ENCODE measurements around the gene IQCB1. TPM values are rescaled to one million over a fixed set of nuclear protein-coding genes. Genes with fewer than 3 reads are reported as not detected.

Gene IQCB1
- polyA plus RNA-seq, 3 donors, result 6.0 to 27.7 (median 7.5) TPM

GRCh38 chr3:121871430-121871829 is 36.6 kb upstream of the IQCB1 start:
- peak in 1 of 3 donors; percentile 19 for DNase-seq
- Histone ChIP-seq H3K4me2 (replicated peaks; ENCODE audit: extremely low read depth, low read length, poor library complexity, severe bottlenecking) (no peak overlapping the region), H3K79me2 (ENCODE audit: insufficient read depth, low read length) (peaks cover 59% of the 10 kb centered on the region), H3K36me3 (replicated peaks in 1 of 2; ENCODE audit: control insufficient read depth in 1 of 2, insufficient read depth in 2 of 2, low read length in 2 of 2) (peaks cover 31 to 45% of the 10 kb centered on the region in 2 donors), H4K20me1 (ENCODE audit: insufficient read depth, low read length) (no peaks in the 10 kb centered on the region), H3K4me3 (replicated peaks in 1 of 3; ENCODE audit: low read depth in 2 of 3, low read length in 3 of 3) (no peak overlapping the region), H3K27ac (ENCODE audit: low read depth in 1 of 2, low read length in 2 of 2) (no peak overlapping the region), H2AFZ (ENCODE audit: insufficient read depth, low read depth, low read length, poor library complexity, severe bottlenecking) (no peak overlapping the region), H3K9ac (ENCODE audit: insufficient read depth, low read length, poor library complexity, severe bottlenecking) (no peak overlapping the region), H3K27me3 (ENCODE audit: control insufficient read depth in 2 of 2, insufficient read depth in 2 of 2, low read length in 2 of 2) (no peaks in the 10 kb centered on the region), H3K4me1 (ENCODE audit: control insufficient read depth in 1 of 2, insufficient read depth in 2 of 2, low read length in 2 of 2) (peaks cover 0 to 3% of the 10 kb centered on the region in 2 donors), H3K9me3 (replicated peaks in 1 of 2; ENCODE audit: control insufficient read depth in 1 of 2, insufficient read depth in 1 of 2, low read length in 2 of 2) (no peaks in the 10 kb centered on the region)
- Mint-ChIP-seq H3K36me3 (peaks cover 41 to 58% of the 10 kb centered on the region in 2 donors), H3K27me3 (ENCODE audit: low read depth in 3 of 3) (peaks cover 0 to 2% (median 0%) of the 10 kb centered on the region in 3 donors), H3K27ac (peak overlapping the region in 1 of 7 donors; percentile 52), H3K4me1 (peaks cover 22% of the 10 kb centered on the region), H3K4me3 (no peak overlapping the region), H3K9me3 (no peaks in the 10 kb centered on the region)
- no peak for TF ChIP-seq CTCF (IDR thresholded peaks at IDR 0.05)
- WGBS (ENCODE audit: insufficient coverage), result 0% methylated on average over 1 of the region's 1 CpG
- intact Hi-C loops (cut with micrococcal nuclease), result no loop called here

- Mint-ChIP-seq H3K4me3 (no peak overlapping the region), H3K27ac (peak overlapping the region in 1 of 7 donors; percentile 39), H3K4me1 (peaks cover 22% of the 10 kb centered on the region)
Observed at GRCh38 chr3:121870717-121871116, 35.9 kb upstream of the IQCB1 start.

More at GRCh38 chr3:121870717-121871116, 35.9 kb upstream of the IQCB1 start:
- no peaks in the 10 kb centered on the region for H4K20me1 ChIP-seq (ENCODE audit: insufficient read depth, low read length)
- H3K9ac ChIP-seq (ENCODE audit: insufficient read depth, low read length, poor library complexity, severe bottlenecking), result no peak overlapping the region
- H3K79me2 ChIP-seq (ENCODE audit: insufficient read depth, low read length), result peaks cover 64% of the 10 kb centered on the region
- intact Hi-C loops (cut with micrococcal nuclease), result no loop called here
- H3K27me3 ChIP-seq (ENCODE audit: control insufficient read depth in 2 of 2, insufficient read depth in 2 of 2, low read length in 2 of 2), result no peaks in the 10 kb centered on the region
- Mint-ChIP-seq H3K36me3 (peaks cover 43 to 60% of the 10 kb centered on the region in 2 donors), H3K27me3 (ENCODE audit: low read depth in 3 of 3) (peaks cover 0 to 2% (median 0%) of the 10 kb centered on the region in 3 donors), H3K9me3 (no peaks in the 10 kb centered on the region)
- no peak overlapping the region for H2AFZ ChIP-seq (ENCODE audit: insufficient read depth, low read depth, low read length, poor library complexity, severe bottlenecking)
- DNase-seq, result no peak
- no peak overlapping the region for H3K27ac ChIP-seq (ENCODE audit: low read depth in 1 of 2, low read length in 2 of 2)
- no peak overlapping the region for H3K4me2 ChIP-seq (replicated peaks; ENCODE audit: extremely low read depth, low read length, poor library complexity, severe bottlenecking)
- H3K36me3 ChIP-seq (replicated peaks in 1 of 2; ENCODE audit: control insufficient read depth in 1 of 2, insufficient read depth in 2 of 2, low read length in 2 of 2), result peaks cover 36 to 51% of the 10 kb centered on the region in 2 donors
- no peak for TF ChIP-seq CTCF (IDR thresholded peaks at IDR 0.05)
- H3K4me3 ChIP-seq (replicated peaks in 1 of 3; ENCODE audit: low read depth in 2 of 3, low read length in 3 of 3), result no peak overlapping the region
- no peaks in the 10 kb centered on the region for H3K9me3 ChIP-seq (replicated peaks in 1 of 2; ENCODE audit: control insufficient read depth in 1 of 2, insufficient read depth in 1 of 2, low read length in 2 of 2)
- H3K4me1 ChIP-seq (ENCODE audit: control insufficient read depth in 1 of 2, insufficient read depth in 2 of 2, low read length in 2 of 2), result peaks cover 0 to 3% of the 10 kb centered on the region in 2 donors
